Smooth muscle cell (in vitro differentiated cells): ENCODE data around the gene CEBPG. TPM values are rescaled to one million over a fixed set of nuclear protein-coding genes. Genes with fewer than 3 reads are reported as not detected.

Experiments used
- DNase-seq: peaks from one replicate; lab custom pipeline; 2025; ENCODE audit not compliant: unreplicated experiment; lab: John Stamatoyannopoulos, UW
- H2AFZ ChIP-seq: fragments of 200-600 bp; sonication (generic); 2 replicates; pipeline ENCODE4 v1.6.0; 2016; ENCODE audit warnings: antibody characterized with exemption, low read depth, mild to moderate bottlenecking
- H3F3A ChIP-seq: fragments of 200-600 bp; sonication (generic); 2 replicates; pipeline ENCODE4 v1.6.0; 2017; ENCODE audit warnings: antibody characterized with exemption, low read depth
- H3K27ac ChIP-seq: fragments of 200-600 bp; sonication (generic); 2 replicates; pipeline ENCODE4 v1.5.1; 2016; ENCODE audit warnings: low read depth, mild to moderate bottlenecking
- H3K27me3 ChIP-seq: fragments of 200-600 bp; sonication (generic); 2 replicates; pipeline ENCODE4 v1.6.1; 2016; ENCODE audit warnings: low read depth, mild to moderate bottlenecking
- H3K36me3 ChIP-seq: fragments of 200-600 bp; sonication (generic); 2 replicates; pipeline ENCODE4 v1.5.1; 2016; ENCODE audit warnings: low read depth
- H3K4me1 ChIP-seq: fragments of 200-600 bp; sonication (generic); 2 replicates; pipeline ENCODE4 v1.5.1; 2016; ENCODE audit warnings: low read depth
- H3K4me2 ChIP-seq: fragments of 200-600 bp; sonication (generic); 2 replicates; pipeline ENCODE4 v1.6.0; 2016; ENCODE audit warnings: mild to moderate bottlenecking
- H3K4me3 ChIP-seq: fragments of 200-600 bp; sonication (generic); 2 replicates; pipeline ENCODE4 v1.5.1; 2016; ENCODE audit warnings: mild to moderate bottlenecking
- H3K79me2 ChIP-seq: fragments of 200-600 bp; sonication (generic); 2 replicates; pipeline ENCODE4 v1.6.0; 2016; ENCODE audit warnings: low read depth, mild to moderate bottlenecking
- H3K9ac ChIP-seq: fragments of 200-600 bp; sonication (generic); 2 replicates; pipeline ENCODE4 v1.6.0; 2016; ENCODE audit warnings: low read depth
- H3K9me3 ChIP-seq: fragments of 200-600 bp; sonication (generic); replicated peaks from 2 replicates; pipeline ENCODE4 v1.5.1; 2016; ENCODE audit warnings: low read depth
- H4K20me1 ChIP-seq: fragments of 200-600 bp; sonication (generic); 2 replicates; pipeline ENCODE4 v1.6.0; 2016; ENCODE audit warnings: low read depth
- CTCF ChIP-seq: fragments of 200-600 bp; sonication (generic); IDR thresholded peaks from 2 replicates; pipeline ENCODE4 v1.5.1; 2017; ENCODE audit warnings: borderline replicate concordance, mild to moderate bottlenecking, antibody characterized with exemption; ENCODE audit not compliant: insufficient read depth, poor library complexity, severe bottlenecking
- WGBS: methylation state at CpG from one replicate; pipeline ENCODE4 v1.1.7; 2016; ENCODE audit warnings: low lambda C conversion rate; 5-methylcytosine and 5-hydroxymethylcytosine counted together
- polyA plus RNA-seq: library from polyadenylated mRNA; unstranded; fragments of >200 nt; fragmentation: Nextera tagmentation; extraction: Ambion mirVana; gene quantifications from 2 replicates; pipeline ENCODE4 v1.2.1, GENCODE V29; 2016
- total RNA-seq: library from RNA; depleted of rRNA; stranded (reverse); fragments of >200 nt; gene quantifications from 2 replicates; pipeline ENCODE4 v1.2.3, GENCODE V29; 2014

Gene CEBPG
- total and polyA plus RNA-seq, 2 experiments from 2014 or later = 15.3 to 27.8 TPM

DNA sequence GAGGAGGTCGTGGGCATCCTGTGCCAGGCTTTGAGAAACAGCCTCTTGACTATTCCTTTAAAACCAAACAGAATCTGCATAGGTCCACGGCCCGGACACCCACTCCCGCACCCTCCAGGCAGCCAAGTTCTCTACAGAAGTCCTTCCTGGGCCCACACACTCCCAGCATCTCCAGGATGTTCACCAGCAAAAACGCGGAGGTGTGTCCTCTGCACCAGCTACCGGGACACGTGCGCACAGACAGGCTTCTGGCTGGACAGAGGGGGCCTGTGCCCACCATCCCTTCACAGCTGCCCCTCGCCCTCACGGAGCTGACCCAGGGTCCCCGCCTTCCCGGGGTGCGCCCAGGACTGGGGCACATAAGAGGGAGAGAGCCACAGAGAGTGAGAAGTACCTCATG lies 44.2 kb downstream of the CEBPG start:
- Histone ChIP-seq H3K79me2 (no peaks in the 10 kb centered on the region), H2AFZ (no peak overlapping the region), H4K20me1 (no peaks in the 10 kb centered on the region), H3K36me3 (no peaks in the 10 kb centered on the region), H3F3A (no peaks in the 10 kb centered on the region), H3K27ac (no peak overlapping the region), H3K9me3 (no peaks in the 10 kb centered on the region), H3K4me3 (no peak overlapping the region), H3K9ac (no peak overlapping the region), H3K27me3 (no peaks in the 10 kb centered on the region), H3K4me1 (no peaks in the 10 kb centered on the region), H3K4me2 (no peak overlapping the region)
- no peak for TF ChIP-seq CTCF
- 98% methylated on average over 14 of the region's 14 CpGs for WGBS
- DNase-seq = no peak

- no peaks in the 10 kb centered on the region for H3K9me3 ChIP-seq
- no peak overlapping the region for H3K27ac ChIP-seq
- no peak for TF ChIP-seq CTCF
- H3K9ac ChIP-seq = no peak overlapping the region
- 95% methylated on average over 12 of the region's 12 CpGs for WGBS
- no peak overlapping the region for H3K4me3 ChIP-seq
- no peaks in the 10 kb centered on the region for H3K79me2 ChIP-seq
- H3F3A ChIP-seq = no peaks in the 10 kb centered on the region
- H3K4me1 ChIP-seq = no peaks in the 10 kb centered on the region
- no peak overlapping the region for H2AFZ ChIP-seq
- H4K20me1 ChIP-seq = no peaks in the 10 kb centered on the region
- no peak overlapping the region for H3K4me2 ChIP-seq
- no peak for DNase-seq
- H3K36me3 ChIP-seq = no peaks in the 10 kb centered on the region
- no peaks in the 10 kb centered on the region for H3K27me3 ChIP-seq
These were observed 45.0 kb downstream of the CEBPG start for GRCh38 chr19:33418461-33418860.

DNA sequence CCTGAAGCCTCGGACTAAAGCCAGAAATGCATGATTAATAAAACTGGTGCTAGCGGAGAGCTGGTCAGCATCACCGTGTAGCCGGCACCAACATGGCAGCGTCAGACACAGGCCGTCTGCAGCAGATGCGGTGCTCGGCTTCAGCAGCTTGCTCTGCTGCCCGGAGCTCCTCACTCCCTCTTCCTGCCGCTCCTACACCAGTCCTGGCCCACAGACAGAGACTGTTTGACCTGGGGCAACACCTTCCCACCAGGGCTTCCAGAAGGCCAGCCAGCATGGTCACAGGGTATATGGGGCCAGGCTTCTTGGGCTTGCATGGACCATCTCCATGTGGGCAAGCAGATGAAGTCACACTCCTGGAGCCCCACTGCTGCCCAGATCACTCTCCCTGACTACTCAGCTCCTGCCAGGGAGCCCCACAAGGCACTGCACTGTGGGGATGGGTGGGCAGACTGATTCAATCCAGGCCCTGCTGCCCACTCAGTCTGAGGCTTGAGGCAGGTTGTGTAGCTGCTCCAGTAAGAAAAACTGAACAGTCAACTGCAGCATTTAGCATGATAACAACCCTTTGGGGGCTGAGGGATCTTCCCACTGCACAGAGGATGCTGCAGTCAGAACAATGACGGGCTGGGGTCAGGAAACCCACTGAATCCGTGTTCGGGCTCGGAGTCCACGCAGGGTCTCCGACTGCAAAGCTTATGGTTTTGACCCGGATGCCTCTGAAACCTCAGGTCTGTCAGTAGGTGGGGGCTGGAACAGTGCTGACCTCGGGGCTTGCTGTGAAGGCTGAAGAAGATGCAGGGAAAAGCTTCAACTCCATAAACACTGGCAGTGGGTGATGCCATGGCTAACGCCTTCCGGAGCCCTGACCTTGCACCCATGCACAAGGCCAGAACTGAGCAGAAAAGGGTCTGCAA lies 45.6 kb downstream of the CEBPG start:
- no peak overlapping the region for H2AFZ ChIP-seq
- no peak for DNase-seq
- H3K4me2 ChIP-seq = no peak overlapping the region
- no peaks in the 10 kb centered on the region for H3K9me3 ChIP-seq
- no peaks in the 10 kb centered on the region for H3K79me2 ChIP-seq
- H3K4me3 ChIP-seq = no peak overlapping the region
- H3K9ac ChIP-seq = no peak overlapping the region
- no peaks in the 10 kb centered on the region for H4K20me1 ChIP-seq
- no peaks in the 10 kb centered on the region for H3K27me3 ChIP-seq
- no peaks in the 10 kb centered on the region for H3K4me1 ChIP-seq
- no peaks in the 10 kb centered on the region for H3K36me3 ChIP-seq
- H3K27ac ChIP-seq = no peak overlapping the region
- no peaks in the 10 kb centered on the region for H3F3A ChIP-seq
- WGBS = 90% methylated on average over 20 of the region's 20 CpGs
- no peak for TF ChIP-seq CTCF

DNA sequence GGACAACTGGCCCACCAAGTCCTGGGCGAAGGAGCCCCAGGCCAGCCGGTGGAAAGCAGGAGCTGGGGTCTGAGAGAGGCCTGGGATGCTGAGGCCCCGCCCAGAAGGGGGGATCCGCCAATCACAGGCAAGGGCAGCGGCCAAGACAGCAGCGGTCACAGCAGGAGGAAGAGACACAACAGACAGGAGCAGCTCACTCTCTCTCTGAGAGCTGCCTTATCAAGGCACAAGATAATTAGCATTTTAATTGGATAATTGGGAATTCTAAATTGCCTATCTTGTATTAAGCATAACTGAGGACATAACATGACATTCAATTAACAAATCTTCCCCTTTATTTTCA lies 46.2 kb downstream of the CEBPG start:
- H3K9ac ChIP-seq = no peak overlapping the region
- H3K36me3 ChIP-seq = no peaks in the 10 kb centered on the region
- TF ChIP-seq CTCF = no peak
- 36% methylated on average over 6 of the region's 6 CpGs for WGBS
- no peaks in the 10 kb centered on the region for H3F3A ChIP-seq
- no peak overlapping the region for H3K4me3 ChIP-seq
- DNase-seq = no peak
- H3K79me2 ChIP-seq = no peaks in the 10 kb centered on the region
- no peak overlapping the region for H3K27ac ChIP-seq
- H3K9me3 ChIP-seq = no peaks in the 10 kb centered on the region
- no peaks in the 10 kb centered on the region for H4K20me1 ChIP-seq
- no peaks in the 10 kb centered on the region for H3K27me3 ChIP-seq
- no peaks in the 10 kb centered on the region for H3K4me1 ChIP-seq
- H2AFZ ChIP-seq = no peak overlapping the region
- H3K4me2 ChIP-seq = no peak overlapping the region
